GM21737 (cell line): Measurements from ENCODE around the gene TRPC6.
"Not testable (repeated sequence)": the region's sequence is repeated elsewhere in the genome, so short reads cannot be mapped to it uniquely, and the experiment has no call there.

ENCODE experiments used
- ATAC-seq: cut with Tn5 transposase; IDR thresholded peaks from one replicate; pipeline ENCODE4 v1.9.1; 2021; ENCODE audit warnings: mild to moderate bottlenecking, moderate library complexity; ENCODE audit not compliant: unreplicated experiment

TRPC6 gene

DNA sequence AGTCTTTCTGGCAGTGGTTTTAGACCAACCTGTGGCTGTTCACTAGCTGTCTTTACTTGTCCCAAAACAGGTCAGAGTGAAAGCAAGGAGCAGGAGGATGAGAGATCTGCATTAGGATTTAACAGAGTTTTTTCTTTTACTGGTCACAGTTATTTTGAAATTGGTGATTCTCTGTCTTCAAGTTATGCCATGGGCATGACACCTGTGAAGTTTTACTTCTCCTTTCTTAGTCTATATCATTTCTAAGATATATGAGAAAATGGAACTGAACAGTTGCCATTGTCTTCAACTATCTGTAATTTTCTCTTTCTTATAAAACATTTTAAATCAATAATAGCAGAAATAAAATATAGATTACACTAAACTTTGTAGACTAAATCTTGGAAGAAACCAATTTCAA lies 60.6 kb downstream of the TRPC6 start:
- ATAC-seq: no peak

- ATAC-seq: no peak
Observed at GRCh38 chr11:101521821-101522220, 62.0 kb downstream of the TRPC6 start.

DNA sequence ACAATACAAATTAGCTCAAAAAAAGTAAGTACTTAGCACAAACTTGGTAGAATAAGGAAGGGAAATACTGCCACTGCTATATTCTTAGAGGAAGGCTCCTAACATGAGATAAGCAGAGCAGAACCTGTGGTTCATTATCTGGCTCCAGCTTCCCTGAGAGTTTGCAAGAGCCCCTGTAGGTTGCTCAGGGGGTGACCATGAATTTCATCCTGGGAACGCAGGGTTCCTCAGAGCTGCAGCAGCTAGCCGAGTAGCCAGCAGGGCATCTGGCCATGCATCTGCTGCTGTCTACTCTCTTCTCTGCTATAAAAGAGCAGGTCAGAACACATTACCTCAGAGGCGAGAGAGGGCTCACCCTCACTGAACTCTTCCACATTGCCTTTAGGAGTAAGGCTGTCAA lies 67.3 kb downstream of the TRPC6 start:
- no peak for ATAC-seq

DNA sequence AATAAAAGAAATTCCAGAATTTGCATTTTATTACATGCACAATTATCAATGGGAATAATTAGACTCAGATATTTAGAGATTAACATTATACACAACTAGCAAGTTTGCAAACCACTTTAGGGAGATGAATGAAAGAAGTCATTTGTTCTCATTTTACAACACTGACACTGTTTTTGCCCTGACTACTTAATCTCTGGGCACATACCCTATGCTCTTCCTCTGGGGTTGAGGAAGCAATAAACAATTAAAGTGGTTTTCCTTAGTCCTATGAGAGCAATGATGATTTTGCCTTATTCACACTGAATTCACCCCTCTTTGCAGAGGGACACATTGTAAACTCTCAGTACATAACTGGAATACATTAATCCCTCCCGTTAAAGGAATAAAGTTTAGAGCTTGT lies 72.7 kb downstream of the TRPC6 start:
- no peak for ATAC-seq

DNA sequence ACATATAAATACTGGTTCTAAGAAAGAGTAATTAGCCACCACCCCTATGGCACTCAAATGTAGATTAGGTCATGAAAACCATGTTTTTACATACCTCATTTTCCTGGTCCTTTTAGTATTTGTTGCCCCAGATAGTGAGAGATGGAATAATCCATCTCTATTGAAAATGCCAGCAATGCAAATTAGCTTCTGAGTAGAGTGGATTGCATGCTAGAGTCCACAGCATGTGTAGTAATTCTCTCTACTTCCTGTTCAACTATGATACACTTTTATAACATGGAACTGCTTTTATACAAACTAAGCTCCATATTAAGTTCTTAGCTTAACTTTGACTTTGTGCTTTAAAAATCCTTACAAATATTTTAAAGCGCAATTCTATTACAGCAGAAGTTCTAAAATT lies 73.2 kb downstream of the TRPC6 start:
- ATAC-seq: no peak

- ATAC-seq: no peak
Observed at GRCh38 chr11:101509922-101510321, 73.9 kb downstream of the TRPC6 start.

- no peak for ATAC-seq
Observed at GRCh38 chr11:101508370-101508769, 75.4 kb downstream of the TRPC6 start.

DNA sequence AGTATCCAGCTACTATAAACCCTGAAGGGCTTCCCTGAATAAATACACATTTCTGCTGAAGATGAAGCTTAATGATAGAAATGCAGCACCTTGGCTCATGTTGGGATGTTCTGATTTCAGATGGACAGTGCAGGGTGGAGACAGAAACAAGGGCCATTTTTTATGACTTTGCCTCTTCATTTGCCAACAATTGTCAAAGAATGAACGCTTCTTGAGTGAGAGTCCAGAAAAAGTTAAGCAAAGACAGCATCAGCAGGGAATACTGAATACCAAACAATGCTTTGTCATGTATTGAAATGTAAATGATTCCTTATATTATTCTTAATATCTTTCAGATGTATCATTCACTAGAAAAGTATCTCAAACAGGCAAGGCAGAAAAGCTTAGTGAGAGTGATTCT lies 84.9 kb downstream of the TRPC6 start:
- ATAC-seq: no peak

- no peak for ATAC-seq
Observed at GRCh38 chr11:101497291-101497690, 86.5 kb downstream of the TRPC6 start.

DNA sequence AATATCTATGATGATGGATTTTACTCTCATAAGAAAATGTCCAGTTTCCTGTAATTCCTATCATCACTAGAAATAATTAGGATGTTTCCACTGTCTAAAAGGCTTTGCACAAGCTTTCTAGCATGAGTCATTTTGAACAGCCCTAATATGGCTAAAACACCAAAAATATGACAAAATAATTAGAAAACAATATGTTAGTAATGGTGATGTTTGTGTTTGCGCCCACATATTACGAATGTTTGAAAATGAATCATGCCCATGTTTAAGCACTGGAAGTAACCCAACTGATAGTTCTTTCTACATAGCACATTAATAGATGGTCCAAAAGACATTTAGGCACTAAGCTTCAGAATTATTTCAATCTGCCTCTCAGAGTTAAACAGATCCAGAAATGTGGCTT lies 96.0 kb downstream of the TRPC6 start:
- no peak for ATAC-seq

DNA sequence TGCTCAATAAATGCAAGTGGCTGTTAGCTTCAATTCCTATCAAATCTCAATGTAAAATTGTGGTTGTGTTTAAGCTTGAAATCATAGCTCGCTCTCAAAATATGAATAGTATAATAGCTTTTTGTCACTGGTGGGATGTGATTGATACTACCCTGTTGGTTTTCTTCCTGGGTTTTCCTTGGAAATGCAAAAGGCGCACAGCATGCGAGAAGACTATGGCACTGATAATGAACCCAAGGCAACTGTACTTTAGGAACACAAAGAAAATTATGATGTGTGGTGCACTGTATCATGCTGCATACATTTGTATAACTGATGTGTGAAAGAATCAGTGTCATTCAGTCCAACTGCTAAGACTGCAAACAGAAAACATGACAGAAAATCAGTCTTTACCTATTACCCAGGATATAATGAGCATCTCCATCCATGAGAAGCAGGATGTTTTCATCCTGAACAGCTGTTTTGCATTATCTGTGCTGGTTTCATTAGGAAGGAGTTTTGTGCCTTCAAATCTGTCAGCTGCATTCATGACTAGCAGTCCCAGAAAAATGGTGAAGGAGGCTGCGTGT lies 101.2 kb downstream of the TRPC6 start:
- no peak for ATAC-seq

DNA sequence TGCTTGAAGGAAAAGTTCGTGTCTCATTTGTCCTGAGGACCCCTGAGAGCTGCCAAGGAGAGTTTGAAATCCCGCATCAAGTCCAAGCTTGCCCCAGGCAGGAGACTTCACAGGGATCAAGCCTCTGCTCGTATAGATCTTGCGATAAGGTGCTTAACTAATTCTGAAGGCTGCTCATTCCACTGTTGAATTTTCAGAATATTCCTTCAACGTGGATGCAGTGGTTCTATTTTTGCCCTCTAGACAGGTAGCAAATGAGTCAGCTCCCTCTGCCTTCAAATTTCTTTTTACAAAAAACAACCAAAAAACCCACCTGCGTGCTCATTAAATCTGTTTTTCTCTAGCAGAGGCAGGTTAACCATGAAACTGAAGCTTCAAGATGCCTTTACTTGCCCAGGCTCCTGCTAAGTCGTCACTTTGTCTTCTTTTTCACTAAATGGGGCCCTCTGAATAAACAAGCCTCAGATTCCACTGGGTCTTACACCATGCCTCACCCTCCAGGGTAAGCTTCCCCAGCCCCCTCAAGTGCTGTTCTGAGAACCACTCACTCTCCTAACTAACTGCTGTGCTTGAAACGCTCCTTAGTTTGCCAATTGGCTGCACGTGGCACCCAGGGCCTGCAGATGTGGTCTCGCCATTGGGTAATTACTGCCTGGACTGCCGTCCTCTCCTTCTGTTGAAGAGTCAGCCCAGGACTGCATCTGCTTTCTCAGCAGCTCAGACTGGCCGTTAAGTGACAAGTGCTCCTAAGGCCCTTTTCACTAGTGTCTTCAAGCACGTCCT lies 105.0 kb downstream of the TRPC6 start:
- no peak for ATAC-seq

DNA sequence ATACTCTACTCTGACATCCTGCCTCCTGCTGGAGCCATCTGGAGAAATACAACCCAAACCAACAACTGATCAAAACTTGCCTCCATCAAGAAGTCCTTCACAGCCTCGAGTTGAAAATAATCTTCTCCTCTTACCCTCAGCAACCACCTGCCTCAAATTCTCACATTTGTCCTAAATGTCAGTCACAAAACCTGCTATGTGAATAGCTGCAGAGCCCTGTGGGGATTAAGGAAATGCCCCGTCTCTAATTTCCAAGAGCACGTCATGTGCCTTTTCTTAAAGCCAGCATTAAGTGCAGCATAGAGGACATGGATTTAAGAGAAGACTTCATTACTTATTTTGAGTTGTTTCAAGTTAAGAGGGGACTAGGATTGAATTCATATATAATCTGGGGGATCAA lies 105.9 kb downstream of the TRPC6 start:
- ATAC-seq: no peak

GRCh38 chr11:101476191-101476590 lies 107.6 kb downstream of the TRPC6 start:
- ATAC-seq: no peak

- ATAC-seq: no peak
Observed at GRCh38 chr11:101475699-101476098, 108.1 kb downstream of the TRPC6 start.

DNA sequence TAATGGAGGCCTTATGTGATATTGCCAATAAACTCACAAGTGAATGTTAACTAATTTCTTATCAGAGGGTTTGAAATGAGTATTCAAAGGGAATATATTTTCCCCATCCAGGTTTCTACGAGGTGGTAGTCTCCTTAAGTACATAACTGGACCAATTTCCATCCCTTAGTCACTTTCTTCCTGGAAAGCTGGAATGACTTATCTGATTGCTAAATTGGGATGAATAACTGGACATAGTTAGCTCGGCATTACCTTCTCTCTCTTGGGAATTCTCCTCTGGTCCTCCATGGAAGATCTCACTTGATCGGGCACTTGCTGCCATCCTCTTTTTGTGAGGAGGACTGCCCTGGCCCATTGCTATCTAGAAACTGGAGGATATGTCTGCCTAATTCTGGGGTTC lies 109.1 kb downstream of the TRPC6 start:
- ATAC-seq: no peak

DNA sequence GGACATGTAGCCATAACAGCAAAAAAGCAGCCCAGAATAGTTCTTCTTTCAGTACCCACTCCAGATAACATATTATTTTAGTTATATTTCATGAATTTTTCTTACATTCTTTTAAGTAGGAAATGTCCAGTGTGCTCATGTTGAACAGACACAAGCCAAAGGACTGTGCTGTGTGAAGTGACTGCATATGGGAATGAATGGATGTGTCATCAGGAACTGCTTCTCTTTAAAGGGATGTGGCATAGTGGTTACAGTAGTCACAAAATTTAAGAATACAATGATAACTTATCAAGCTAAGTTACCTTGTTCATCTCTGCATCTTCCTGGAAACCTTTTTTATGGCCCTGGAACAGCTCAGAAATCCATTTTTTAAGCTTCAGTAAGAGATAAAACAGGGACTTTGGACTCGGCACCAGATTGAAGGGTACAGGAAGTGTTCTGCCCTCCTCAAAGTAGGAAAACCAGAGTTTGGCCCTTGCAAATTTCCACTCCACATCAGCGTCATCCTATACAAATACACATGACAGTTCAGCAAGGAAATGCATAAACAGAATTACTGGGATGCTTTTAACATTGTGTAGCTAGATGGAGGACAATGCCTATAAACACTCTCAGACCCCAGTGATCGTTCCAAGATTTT lies 112.8 kb downstream of the TRPC6 start:
- no peak for ATAC-seq

DNA sequence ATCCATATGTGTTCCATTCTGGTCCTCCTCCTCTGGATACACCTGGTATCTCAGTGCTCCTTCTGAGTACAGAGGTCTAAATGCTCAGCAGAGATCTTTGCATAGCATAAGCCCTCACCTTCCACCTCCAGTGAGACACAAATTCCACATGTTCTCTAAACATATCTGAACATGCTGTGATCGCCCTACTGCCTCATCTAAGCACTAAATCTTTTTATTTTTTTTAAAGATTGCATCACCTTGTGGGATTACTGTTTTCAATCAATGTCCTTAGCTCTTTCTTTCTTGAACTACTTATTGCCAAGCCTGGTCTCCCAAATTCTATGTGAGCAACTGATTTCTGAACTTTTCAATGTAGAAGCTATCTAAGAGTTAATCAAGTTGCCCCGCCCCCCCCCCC lies 113.4 kb downstream of the TRPC6 start:
- no peak for ATAC-seq

DNA sequence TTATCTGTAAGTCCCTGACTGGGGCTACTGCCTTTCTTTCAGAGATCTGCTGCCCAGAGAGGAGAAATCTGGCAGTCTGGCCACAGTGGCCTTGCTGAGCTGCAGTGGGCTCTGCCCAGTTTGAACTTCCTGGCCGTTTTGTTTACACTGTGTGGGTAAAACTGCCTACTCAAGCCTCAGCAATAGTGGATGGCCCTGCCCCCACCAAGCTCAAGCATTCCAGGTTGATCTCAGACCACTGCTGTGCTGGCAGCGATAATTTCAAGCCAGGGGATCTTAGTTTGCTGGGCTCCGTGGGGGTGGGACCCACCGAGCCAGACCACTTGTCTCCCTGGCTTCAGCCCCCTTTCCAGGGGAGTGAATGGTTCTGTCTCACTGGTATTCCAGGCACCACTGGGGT lies 117.5 kb downstream of the TRPC6 start:
- ATAC-seq: no peak

GRCh38 chr11:101464388-101464787 lies 119.4 kb downstream of the TRPC6 start:
- ATAC-seq: not testable (repeated sequence)

DNA sequence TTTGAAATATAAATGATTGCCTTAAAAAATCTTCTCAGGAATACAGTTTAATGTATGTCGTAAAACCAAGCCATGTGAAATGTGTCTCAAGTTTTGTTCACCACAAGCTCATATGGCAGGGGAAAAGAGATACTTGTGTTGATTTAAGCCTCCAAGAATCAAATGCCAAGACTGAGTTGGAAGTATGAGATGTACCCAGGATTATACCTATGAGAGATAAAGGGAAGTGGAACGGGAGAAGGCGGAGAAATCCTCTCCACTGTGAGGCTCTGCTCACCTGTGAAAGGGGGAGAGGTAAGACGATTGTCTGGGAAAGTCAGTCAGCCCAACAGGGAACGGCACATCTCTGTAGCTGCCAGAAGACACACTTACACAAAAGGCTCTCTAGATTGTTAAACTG lies 124.8 kb downstream of the TRPC6 start:
- ATAC-seq: no peak

DNA sequence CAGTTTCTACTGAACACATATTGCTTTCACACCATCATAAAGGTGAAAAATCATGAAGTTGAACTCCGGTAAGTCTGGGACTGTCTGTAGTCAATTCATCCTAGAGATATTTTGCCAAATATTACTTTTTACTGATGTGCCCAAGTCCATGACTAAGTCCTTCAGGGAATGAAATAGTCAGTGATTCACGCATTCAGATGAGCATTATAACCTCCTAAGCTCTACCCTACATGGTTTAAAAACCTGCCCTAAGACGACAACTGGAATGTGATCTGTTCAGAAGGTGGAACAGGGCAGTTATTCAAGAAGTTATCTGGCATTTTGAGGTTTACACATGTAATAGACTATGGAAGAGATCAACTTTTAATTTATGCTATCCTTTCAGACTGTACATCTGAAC lies 125.6 kb downstream of the TRPC6 start:
- ATAC-seq: no peak
